SK-N-SH (cell line): ENCODE results near the gene FAP. TPM values are rescaled to one million over a fixed set of nuclear protein-coding genes. Genes with fewer than 3 reads are reported as not detected.
A peak's percentile ranks its signal among the peaks of the same experiment; 100 is the strongest.

Experiments
- CTCF ChIA-PET: fragments of 300-600, 350-600 bp; formaldehyde crosslinking; extraction: SDS; loops from one replicate; lab custom pipeline; 2021; lab: Yijun Ruan, JAX
- POLR2A ChIA-PET: fragments of 350-600 bp; sonication (Branson Sonifier 250); formaldehyde crosslinking; extraction: SDS; loops from one replicate; lab custom pipeline; 2020; ENCODE audit warnings: antibody characterized with exemption, inconsistent platforms; lab: Yijun Ruan, JAX
- DNase-seq: peaks from one replicate; pipeline ENCODE4 v3.0.0; 2012
- H2AFZ ChIP-seq: fragments of 200-600 bp; sonication (generic); 2 replicates; pipeline ENCODE4 v1.8.1; 2016; ENCODE audit warnings: antibody characterized with exemption, mild to moderate bottlenecking, low read depth
- H3F3A ChIP-seq: fragments of 200-600 bp; sonication (generic); replicated peaks from 2 replicates; pipeline ENCODE3; 2016; ENCODE audit warnings: antibody characterized with exemption, mild to moderate bottlenecking; ENCODE audit not compliant: insufficient read depth
- H3K27ac ChIP-seq, 2 experiments: fragments of 200-500 bp in 1 of 2; fragments of 200-600 bp in 1 of 2; sonication (Bioruptor generic) in 1 of 2; sonication (generic), shearing (Covaris generic) in 1 of 2; 2 replicates each; pipeline versions ENCODE4 v1.5.1 to v1.6.1; 2014 to 2016; ENCODE audit warnings: low read depth in 2 of 2, inconsistent platforms in 1 of 2, low read length in 1 of 2, mild to moderate bottlenecking in 1 of 2, mixed read lengths in 1 of 2
- H3K27me3 ChIP-seq: fragments of 200-600 bp; sonication (generic), shearing (Covaris generic); 2 replicates; pipeline ENCODE4 v1.6.1; 2016; ENCODE audit warnings: mixed run types; ENCODE audit not compliant: insufficient read depth
- H3K36me3 ChIP-seq, 2 experiments: fragments of 200-500 bp in 1 of 2; fragments of 200-600 bp in 1 of 2; sonication (Bioruptor generic) in 1 of 2; sonication (generic) in 1 of 2; replicated peaks in 1 of 2; 2 replicates each; pipeline versions ENCODE3 to v1.5.1; 2014 to 2016; ENCODE audit warnings: low read length in 1 of 2, mild to moderate bottlenecking in 1 of 2; ENCODE audit not compliant: insufficient read depth in 2 of 2, control insufficient read depth in 1 of 2
- H3K4me1 ChIP-seq, 2 experiments: fragments of 200-500 bp in 1 of 2; fragments of 200-600 bp in 1 of 2; sonication (Bioruptor generic) in 1 of 2; sonication (generic), shearing (Covaris generic) in 1 of 2; 2 replicates each; pipeline versions ENCODE4 v1.5.1 to v1.6.1; 2014 to 2016; ENCODE audit warnings: low read depth in 1 of 2, low read length in 1 of 2, mixed run types in 1 of 2; ENCODE audit not compliant: insufficient read depth in 2 of 2, control insufficient read depth in 1 of 2
- H3K4me2 ChIP-seq: fragments of 200-600 bp; sonication (generic), shearing (Covaris generic); 2 replicates; pipeline ENCODE4 v1.6.1; 2017; ENCODE audit warnings: mixed run types
- H3K4me3 ChIP-seq, 2 experiments: fragments of 200-500 bp in 1 of 2; fragments of 200-600 bp in 1 of 2; sonication (Bioruptor generic) in 1 of 2; sonication (generic), shearing (Covaris generic) in 1 of 2; 2 replicates each; pipeline versions ENCODE4 v1.5.1 to v1.8.1; 2014 to 2016; ENCODE audit warnings: low read depth in 2 of 2, inconsistent platforms in 1 of 2, low read length in 1 of 2, mild to moderate bottlenecking in 1 of 2, mixed read lengths in 1 of 2, moderate library complexity in 1 of 2
- H3K79me2 ChIP-seq: fragments of 200-600 bp; sonication (generic); 2 replicates; pipeline ENCODE4 v1.8.1; 2017; ENCODE audit warnings: mild to moderate bottlenecking; ENCODE audit not compliant: insufficient read depth
- H3K9ac ChIP-seq: fragments of 200-600 bp; sonication (generic); 2 replicates; pipeline ENCODE4 v1.6.1; 2017; ENCODE audit warnings: mixed run types
- H3K9me2 ChIP-seq: fragments of 200-600 bp; sonication (generic); 2 replicates; pipeline ENCODE4 v1.6.1; 2017; ENCODE audit warnings: mixed run types
- H3K9me3 ChIP-seq: fragments of 200-600 bp; sonication (generic); 2 replicates; pipeline ENCODE4 v1.6.1; 2017; ENCODE audit warnings: mixed run types, mild to moderate bottlenecking, moderate library complexity
- H4K20me1 ChIP-seq: fragments of 200-600 bp; sonication (generic); 2 replicates; pipeline ENCODE4 v1.6.1; 2017; ENCODE audit warnings: mild to moderate bottlenecking, mixed run types; ENCODE audit not compliant: insufficient read depth
- EZH2phosphoT487 ChIP-seq: fragments of 200-600 bp; sonication (generic); IDR thresholded peaks from 2 replicates; pipeline ENCODE4 v1.6.1; 2017; ENCODE audit warnings: low read depth, mixed run types, mild to moderate bottlenecking, antibody characterized with exemption, moderate library complexity, borderline replicate concordance
- FOSL2 ChIP-seq: IDR thresholded peaks from 2 replicates; pipeline ENCODE4 v1.4.0; 2012; ENCODE audit warnings: low read depth, mild to moderate bottlenecking, moderate library complexity, borderline replicate concordance
- FOXJ3 ChIP-seq: sonication (generic); formaldehyde crosslinking; IDR thresholded peaks from 2 replicates; pipeline ENCODE4 v1.5.1; 2020; ENCODE audit warnings: mild to moderate bottlenecking, missing genetic modification reagents
- GABPA ChIP-seq: IDR thresholded peaks from 2 replicates; pipeline ENCODE4 v1.4.0; 2012; ENCODE audit warnings: low read depth, mild to moderate bottlenecking
- GATA2 ChIP-seq: sonication (generic); formaldehyde crosslinking; IDR thresholded peaks from 2 replicates; pipeline ENCODE4 v1.5.0; 2020; ENCODE audit warnings: mild to moderate bottlenecking, missing genetic modification reagents
- JUND ChIP-seq: IDR thresholded peaks from 2 replicates; pipeline ENCODE4 v1.4.0; 2012
- NFIC ChIP-seq: IDR thresholded peaks from 2 replicates; pipeline ENCODE4 v1.4.0; 2012; ENCODE audit warnings: borderline replicate concordance
- RCOR1 ChIP-seq: fragments of 150-350 bp; IDR thresholded peaks from 2 replicates; pipeline ENCODE4 v1.6.1; 2017; ENCODE audit warnings: antibody characterized with exemption, low read length
- TAF1 ChIP-seq: IDR thresholded peaks from 2 replicates; pipeline ENCODE4 v1.6.1; 2012; ENCODE audit warnings: low read depth, mild to moderate bottlenecking, low read length, moderate library complexity, borderline replicate concordance
- TCF12 ChIP-seq: IDR thresholded peaks from 2 replicates; pipeline ENCODE4 v1.4.0; 2012
- USF1 ChIP-seq: IDR thresholded peaks from 2 replicates; pipeline ENCODE4 v1.4.0; 2012; ENCODE audit warnings: low read depth, borderline replicate concordance
- YY1 ChIP-seq: IDR thresholded peaks from 2 replicates; pipeline ENCODE4 v1.4.0; 2012; ENCODE audit warnings: low read depth, mild to moderate bottlenecking
- WGBS: methylation state at CpG from one replicate; pipeline ENCODE4 v1.1.6; 2017; ENCODE audit warnings: low lambda C conversion rate; 5-methylcytosine and 5-hydroxymethylcytosine counted together
- polyA plus RNA-seq, 3 experiments: library from polyadenylated mRNA; depleted of rRNA; stranded (reverse); fragments of >200 nt; gene quantifications; 2 replicates each; pipeline ENCODE4 v1.2.3, GENCODE V29; 2012
- TF ChIP-seq, protein P1 (sequence below): fragments of 150-350 bp; IDR thresholded peaks from 2 replicates; pipeline ENCODE4 v1.6.1; 2017; ENCODE audit warnings: antibody characterized with exemption, low read length, low read depth, borderline replicate concordance
- TF ChIP-seq, protein P2 (sequence below): IDR thresholded peaks from 2 replicates; pipeline ENCODE4 v1.6.1; 2012; ENCODE audit warnings: mild to moderate bottlenecking, low read depth, low read length, moderate library complexity
- TF ChIP-seq, protein P3 (sequence below): IDR thresholded peaks from 2 replicates; pipeline ENCODE4 v1.4.0; 2012; ENCODE audit warnings: low read depth, borderline replicate concordance
- TF ChIP-seq, protein P4 (sequence below): fragments of 150-350 bp; IDR thresholded peaks from 2 replicates; pipeline ENCODE4 v1.6.1; 2016; ENCODE audit warnings: mild to moderate bottlenecking, low read depth, low read length

The FAP gene
- polyA plus RNA-seq, 1 of the 3 experiments (the other 2 are of a cell fraction) = 36.9 TPM

DNA sequence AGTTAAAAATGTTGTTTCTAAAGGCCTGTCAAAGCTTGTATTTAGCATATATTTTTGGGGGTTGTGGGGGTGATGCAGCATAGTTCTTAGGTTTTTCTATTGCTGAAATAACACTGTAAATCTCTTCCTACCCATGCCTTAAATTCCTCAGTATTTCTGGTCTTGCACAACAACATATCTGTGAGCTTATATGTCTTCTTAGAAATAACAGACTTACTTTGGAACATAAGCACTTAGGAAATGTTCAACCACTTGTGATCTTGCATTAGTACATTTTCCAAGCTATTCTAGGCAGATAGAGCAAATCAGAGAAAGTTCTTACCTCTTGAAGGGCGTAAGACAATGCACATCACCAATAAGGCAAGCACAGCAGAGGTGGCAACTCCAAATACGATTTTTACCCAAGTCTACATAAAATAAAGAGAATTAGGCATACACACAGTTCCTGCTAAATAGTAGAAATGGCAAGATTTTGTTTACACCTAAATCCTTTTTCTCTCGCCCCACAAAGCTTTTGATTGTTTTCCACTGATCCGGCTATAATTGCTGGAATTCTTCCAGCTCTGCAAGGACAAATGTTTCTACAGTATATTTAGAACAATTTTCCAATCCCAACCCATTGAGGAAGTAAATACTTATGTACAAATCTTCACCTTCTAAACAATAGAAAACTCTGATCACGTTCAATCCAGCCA lies 512 bp downstream of the FAP start:
- DNase-seq = no peak
- H3K4me1 ChIP-seq = peaks cover 0 to 17% of the 10 kb centered on the region in 2 experiments; a peak in 2 of 4 replicates
- ChIA-PET CTCF (interaction anchor here (0.7 to 1.3 kb wide), 3 partner anchors 22 to 59 kb away, joined by 3 to 4 read pairs (median 4); no protein-coding TSS in a partner anchor), POLR2A (no interaction called here)
- peaks cover 54% of the 10 kb centered on the region for H3K79me2 ChIP-seq
- no peaks in the 10 kb centered on the region for H3K27me3 ChIP-seq
- peak overlapping the region; percentile 50; the same call in 1 of the 2 replicates for H2AFZ ChIP-seq
- H3F3A ChIP-seq = peaks cover 23% of the 10 kb centered on the region
- H3K4me3 ChIP-seq = peak overlapping the region; percentile 53 to 75
- no peaks in the 10 kb centered on the region for H3K9me3 ChIP-seq
- peak overlapping the region; percentile 89 for H3K9ac ChIP-seq
- peak overlapping the region; percentile 74 for H3K4me2 ChIP-seq
- WGBS = 8% methylated on average over 5 of the region's 5 CpGs
- no peaks in the 10 kb centered on the region for H3K9me2 ChIP-seq
- H3K36me3 ChIP-seq = peaks cover 6 to 29% of the 10 kb centered on the region in 2 experiments
- no peaks in the 10 kb centered on the region for H4K20me1 ChIP-seq
- H3K27ac ChIP-seq = peak overlapping the region; percentile 82 to 99
- TF ChIP-seq GATA2 (no peak), TAF1 (no peak), GABPA (no peak), TCF12 (no peak), EZH2phosphoT487 (no peak), FOXJ3 (CRISPR knock-in tag) (no peak)
- TF ChIP-seq, protein P1, sequence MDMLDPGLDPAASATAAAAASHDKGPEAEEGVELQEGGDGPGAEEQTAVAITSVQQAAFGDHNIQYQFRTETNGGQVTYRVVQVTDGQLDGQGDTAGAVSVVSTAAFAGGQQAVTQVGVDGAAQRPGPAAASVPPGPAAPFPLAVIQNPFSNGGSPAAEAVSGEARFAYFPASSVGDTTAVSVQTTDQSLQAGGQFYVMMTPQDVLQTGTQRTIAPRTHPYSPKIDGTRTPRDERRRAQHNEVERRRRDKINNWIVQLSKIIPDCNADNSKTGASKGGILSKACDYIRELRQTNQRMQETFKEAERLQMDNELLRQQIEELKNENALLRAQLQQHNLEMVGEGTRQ = no peak

DNA sequence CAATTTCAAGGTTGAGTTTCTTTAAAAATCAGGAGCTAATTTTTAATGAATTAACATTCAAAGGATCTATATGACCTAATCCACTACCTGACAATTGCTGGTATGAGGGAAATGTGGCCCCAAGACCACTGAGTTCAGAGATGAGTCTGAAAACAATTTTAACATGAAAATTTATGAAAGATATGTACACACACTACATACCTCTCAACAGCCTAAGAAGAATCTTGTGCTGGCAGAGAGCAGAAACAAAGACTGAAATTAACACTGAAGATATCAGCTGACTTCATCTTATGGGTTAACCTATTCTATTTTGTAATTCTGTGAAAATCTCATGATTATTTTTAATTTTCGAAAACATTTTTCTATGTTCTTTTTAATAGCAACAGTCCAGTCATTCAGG lies 1.7 kb downstream of the FAP start:
- no peak for DNase-seq
- peak overlapping the region; percentile 82 to 99; a peak in 3 of 4 replicates for H3K27ac ChIP-seq
- H3K9me2 ChIP-seq = no peaks in the 10 kb centered on the region
- peak overlapping the region; percentile 53 to 75; a peak in 3 of 4 replicates for H3K4me3 ChIP-seq
- peak overlapping the region; percentile 89; the same call in 1 of the 2 replicates for H3K9ac ChIP-seq
- 20% methylated on average over 1 of the region's 1 CpG for WGBS
- no peaks in the 10 kb centered on the region for H3K9me3 ChIP-seq
- H3K4me1 ChIP-seq = peaks cover 0 to 17% of the 10 kb centered on the region in 2 experiments; a peak in 2 of 4 replicates
- H3K79me2 ChIP-seq = peaks cover 63% of the 10 kb centered on the region
- H3K4me2 ChIP-seq = peak overlapping the region; percentile 74
- H2AFZ ChIP-seq = no peak overlapping the region
- ChIA-PET CTCF (interaction anchor here (0.9 to 1.3 kb wide), 3 partner anchors 12 to 57 kb away, joined by 3 to 4 read pairs (median 4); no protein-coding TSS in a partner anchor), POLR2A (no interaction called here)
- no peaks in the 10 kb centered on the region for H3K27me3 ChIP-seq
- peaks cover 23% of the 10 kb centered on the region for H3F3A ChIP-seq
- peaks cover 6 to 41% of the 10 kb centered on the region in 2 experiments for H3K36me3 ChIP-seq
- no peaks in the 10 kb centered on the region for H4K20me1 ChIP-seq
- no peak for TF ChIP-seq FOXJ3 (CRISPR knock-in tag)
- TF ChIP-seq, protein P2, sequence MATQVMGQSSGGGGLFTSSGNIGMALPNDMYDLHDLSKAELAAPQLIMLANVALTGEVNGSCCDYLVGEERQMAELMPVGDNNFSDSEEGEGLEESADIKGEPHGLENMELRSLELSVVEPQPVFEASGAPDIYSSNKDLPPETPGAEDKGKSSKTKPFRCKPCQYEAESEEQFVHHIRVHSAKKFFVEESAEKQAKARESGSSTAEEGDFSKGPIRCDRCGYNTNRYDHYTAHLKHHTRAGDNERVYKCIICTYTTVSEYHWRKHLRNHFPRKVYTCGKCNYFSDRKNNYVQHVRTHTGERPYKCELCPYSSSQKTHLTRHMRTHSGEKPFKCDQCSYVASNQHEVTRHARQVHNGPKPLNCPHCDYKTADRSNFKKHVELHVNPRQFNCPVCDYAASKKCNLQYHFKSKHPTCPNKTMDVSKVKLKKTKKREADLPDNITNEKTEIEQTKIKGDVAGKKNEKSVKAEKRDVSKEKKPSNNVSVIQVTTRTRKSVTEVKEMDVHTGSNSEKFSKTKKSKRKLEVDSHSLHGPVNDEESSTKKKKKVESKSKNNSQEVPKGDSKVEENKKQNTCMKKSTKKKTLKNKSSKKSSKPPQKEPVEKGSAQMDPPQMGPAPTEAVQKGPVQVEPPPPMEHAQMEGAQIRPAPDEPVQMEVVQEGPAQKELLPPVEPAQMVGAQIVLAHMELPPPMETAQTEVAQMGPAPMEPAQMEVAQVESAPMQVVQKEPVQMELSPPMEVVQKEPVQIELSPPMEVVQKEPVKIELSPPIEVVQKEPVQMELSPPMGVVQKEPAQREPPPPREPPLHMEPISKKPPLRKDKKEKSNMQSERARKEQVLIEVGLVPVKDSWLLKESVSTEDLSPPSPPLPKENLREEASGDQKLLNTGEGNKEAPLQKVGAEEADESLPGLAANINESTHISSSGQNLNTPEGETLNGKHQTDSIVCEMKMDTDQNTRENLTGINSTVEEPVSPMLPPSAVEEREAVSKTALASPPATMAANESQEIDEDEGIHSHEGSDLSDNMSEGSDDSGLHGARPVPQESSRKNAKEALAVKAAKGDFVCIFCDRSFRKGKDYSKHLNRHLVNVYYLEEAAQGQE = no peak
- no peak for TF ChIP-seq RCOR1
- TF ChIP-seq YY1 = no peak
- no peak for TF ChIP-seq JUND
- TF ChIP-seq, protein P3, sequence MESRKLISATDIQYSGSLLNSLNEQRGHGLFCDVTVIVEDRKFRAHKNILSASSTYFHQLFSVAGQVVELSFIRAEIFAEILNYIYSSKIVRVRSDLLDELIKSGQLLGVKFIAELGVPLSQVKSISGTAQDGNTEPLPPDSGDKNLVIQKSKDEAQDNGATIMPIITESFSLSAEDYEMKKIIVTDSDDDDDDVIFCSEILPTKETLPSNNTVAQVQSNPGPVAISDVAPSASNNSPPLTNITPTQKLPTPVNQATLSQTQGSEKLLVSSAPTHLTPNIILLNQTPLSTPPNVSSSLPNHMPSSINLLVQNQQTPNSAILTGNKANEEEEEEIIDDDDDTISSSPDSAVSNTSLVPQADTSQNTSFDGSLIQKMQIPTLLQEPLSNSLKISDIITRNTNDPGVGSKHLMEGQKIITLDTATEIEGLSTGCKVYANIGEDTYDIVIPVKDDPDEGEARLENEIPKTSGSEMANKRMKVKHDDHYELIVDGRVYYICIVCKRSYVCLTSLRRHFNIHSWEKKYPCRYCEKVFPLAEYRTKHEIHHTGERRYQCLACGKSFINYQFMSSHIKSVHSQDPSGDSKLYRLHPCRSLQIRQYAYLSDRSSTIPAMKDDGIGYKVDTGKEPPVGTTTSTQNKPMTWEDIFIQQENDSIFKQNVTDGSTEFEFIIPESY = no peak
- no peak for TF ChIP-seq NFIC
- no peak for TF ChIP-seq USF1
- no peak for TF ChIP-seq GATA2
- TF ChIP-seq, protein P4, sequence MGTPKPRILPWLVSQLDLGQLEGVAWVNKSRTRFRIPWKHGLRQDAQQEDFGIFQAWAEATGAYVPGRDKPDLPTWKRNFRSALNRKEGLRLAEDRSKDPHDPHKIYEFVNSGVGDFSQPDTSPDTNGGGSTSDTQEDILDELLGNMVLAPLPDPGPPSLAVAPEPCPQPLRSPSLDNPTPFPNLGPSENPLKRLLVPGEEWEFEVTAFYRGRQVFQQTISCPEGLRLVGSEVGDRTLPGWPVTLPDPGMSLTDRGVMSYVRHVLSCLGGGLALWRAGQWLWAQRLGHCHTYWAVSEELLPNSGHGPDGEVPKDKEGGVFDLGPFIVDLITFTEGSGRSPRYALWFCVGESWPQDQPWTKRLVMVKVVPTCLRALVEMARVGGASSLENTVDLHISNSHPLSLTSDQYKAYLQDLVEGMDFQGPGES = no peak
- no peak for TF ChIP-seq FOSL2
